Measurements from ENCODE around the gene CA10. TPM values are rescaled to one million over a fixed set of nuclear protein-coding genes. Genes with fewer than 3 reads are reported as not detected.

The CA10 gene
- total and polyA plus RNA-seq, 2 of the 4 experiments (the other 2 are of a cell fraction): not detected

DNA sequence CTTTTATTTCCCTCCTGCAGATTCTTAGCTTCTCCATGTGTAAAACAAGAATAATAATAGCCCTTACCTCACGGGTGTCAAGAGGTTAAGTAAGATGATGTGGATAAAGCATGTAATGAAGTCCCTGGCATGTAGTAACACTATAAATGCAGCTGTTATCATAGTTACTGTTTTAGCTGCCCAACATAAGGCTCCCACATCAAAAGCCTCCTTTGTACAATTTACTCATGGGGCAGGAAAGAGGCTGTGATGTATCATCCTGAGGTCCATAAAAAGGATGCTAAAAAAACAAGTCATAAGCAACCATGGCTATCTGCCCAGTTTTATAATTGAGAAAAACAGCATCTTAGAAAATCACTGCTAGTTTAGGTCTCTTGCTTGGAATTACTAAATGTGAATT, 339.7 kb downstream of the CA10 start:
- WGBS, 2 experiments (ENCODE audit: extremely low coverage in 2 of 2, insufficient read length in 1 of 2): no CpG with 5 or more reads among the region's 1 CpG
- Histone ChIP-seq H2AK5ac (ENCODE audit: low read depth, low read length) (no peak overlapping the region), H3K9ac (ENCODE audit: low read depth, low read length) (no peak overlapping the region), H3K27ac (ENCODE audit: insufficient read depth, low read length) (no peak overlapping the region), H3K79me1 (ENCODE audit: low read depth in 1 of 2, low read length in 2 of 2) (no peaks in the 10 kb centered on the region), H4K20me1 (ENCODE audit: insufficient read depth, low read length) (no peaks in the 10 kb centered on the region), H2BK15ac (ENCODE audit: low read depth, low read length) (no peak overlapping the region), H3K18ac (ENCODE audit: low read depth, low read length) (no peak overlapping the region), H2AFZ (replicated peaks; ENCODE audit: low read length, poor library complexity) (no peak overlapping the region), H4K8ac (ENCODE audit: low read depth in 2 of 2, low read length in 2 of 2) (no peak overlapping the region), H3K9me3 (ENCODE audit: control insufficient read depth, insufficient read depth, low read length) (peaks cover 10% of the 10 kb centered on the region), H3K27me3 (ENCODE audit: control insufficient read depth, insufficient read depth, low read length) (no peaks in the 10 kb centered on the region), H4K91ac (ENCODE audit: insufficient read depth, low read depth, low read length) (no peak overlapping the region), H3K4ac (ENCODE audit: low read depth, low read length) (no peak overlapping the region), H3K9me1 (ENCODE audit: insufficient read depth, low read length) (no peaks in the 10 kb centered on the region), H2BK120ac (ENCODE audit: low read depth, low read length) (no peak overlapping the region), H2BK20ac (ENCODE audit: low read depth, low read length) (no peak overlapping the region), H3K4me3 (ENCODE audit: insufficient read depth, low read depth, low read length) (no peak overlapping the region), H2AK9ac (replicated peaks; ENCODE audit: low read depth, low read length, poor library complexity) (no peak overlapping the region), H2BK5ac (ENCODE audit: low read depth, low read length, poor library complexity, severe bottlenecking) (no peak overlapping the region), H4K5ac (ENCODE audit: low read depth, low read length) (no peak overlapping the region), H3K4me1 (ENCODE audit: control insufficient read depth, insufficient read depth, low read length) (no peaks in the 10 kb centered on the region), H3K4me2 (ENCODE audit: low read depth, low read length) (no peak overlapping the region), H3K23ac (ENCODE audit: low read depth, low read length) (no peak overlapping the region), H3K36me3 (ENCODE audit: control insufficient read depth, insufficient read depth, low read length) (no peaks in the 10 kb centered on the region), H3K56ac (ENCODE audit: extremely low read depth, insufficient read depth, low read length) (no peak overlapping the region), H3K14ac (replicated peaks; ENCODE audit: low read depth, low read length) (no peak overlapping the region)
- TF ChIP-seq MXI1 (IDR thresholded peaks at IDR 0.05; ENCODE audit: borderline replicate concordance, low read depth, low read length): no peak
- TF ChIP-seq NFE2L2 (IDR thresholded peaks at IDR 0.05; ENCODE audit: low read depth, low read length): no peak
- intact Hi-C loops (cut with micrococcal nuclease) (no loop called here), dilution Hi-C loops (cut with HindIII; ENCODE audit: low sequenced_read_pairs, unreplicated experiment) (no loop called here), in situ Hi-C loops (cut with MboI; ENCODE audit: low sequenced_read_pairs) (no loop called here)
- ChIA-PET CTCF (interaction anchor here (0.6 to 1.4 kb wide), 2 partner anchors 10 to 30 kb away, joined by 3 read pairs; no protein-coding TSS in a partner anchor), POLR2A (ENCODE audit: unreplicated experiment) (no interaction called here)
- no peak for ATAC-seq (ENCODE audit: low read depth)
- no TSS peak for BruUV-seq (replicated peaks)
- DNase-seq: no peak
